Esophagus muscularis mucosa (tissue), 4 donors: Measurements from ENCODE around the gene IGSF8. TPM values are rescaled to one million over a fixed set of nuclear protein-coding genes. Genes with fewer than 3 reads are reported as not detected.
"Not testable (repeated sequence)": the region's sequence is repeated elsewhere in the genome, so short reads cannot be mapped to it uniquely, and the experiment has no call there.

Source experiments
- DNase-seq: peaks from one replicate; pipeline ENCODE4 v3.0.0-alpha.2; 2017; ENCODE audit errors: extremely low spot score
- H3K27ac ChIP-seq, 4 donors: fragments of 200-600 bp; sonication (generic); replicated peaks in 1 of 4; 1 replicate in 3 of 4; 2 replicates in 1 of 4; pipeline ENCODE4 v1.5.1; 2016 to 2019; ENCODE audit warnings: mild to moderate bottlenecking in 1 of 4
- H3K27me3 ChIP-seq, 4 donors: fragments of 200-600 bp; sonication (generic); one replicate each; pipeline versions ENCODE4 v1.5.1 to v1.6.0; 2016 to 2019
- H3K36me3 ChIP-seq, 4 donors: fragments of 200-600 bp; sonication (generic); one replicate each; pipeline ENCODE4 v1.5.1; 2016 to 2019
- H3K4me1 ChIP-seq, 4 donors: fragments of 200-600 bp; sonication (generic); one replicate each; pipeline ENCODE4 v1.5.1; 2016 to 2019
- H3K4me3 ChIP-seq, 4 donors: fragments of 200-600 bp; sonication (generic); 1 replicate in 2 of 4; 2 replicates in 2 of 4; pipeline ENCODE4 v1.5.1; 2016 to 2019; ENCODE audit warnings: mild to moderate bottlenecking in 4 of 4, moderate library complexity in 1 of 4
- H3K9me3 ChIP-seq, 4 donors: fragments of 200-600 bp; sonication (generic); 1 replicate in 3 of 4; 2 replicates in 1 of 4; pipeline ENCODE4 v1.5.1; 2016 to 2019
- CTCF ChIP-seq, 3 experiments: fragments of 200-600 bp in 2 of 3; fragments of 450-650 bp in 1 of 3; sonication (generic) in 2 of 3; IDR thresholded peaks; one replicate each; pipeline ENCODE4 v1.5.1; 2017 to 2019; ENCODE audit warnings: antibody characterized with exemption in 3 of 3, mild to moderate bottlenecking in 2 of 3, moderate library complexity in 1 of 3
- EP300 ChIP-seq: sonication (generic); formaldehyde crosslinking; IDR thresholded peaks from one replicate; pipeline ENCODE4 v1.6.1; 2017; ENCODE audit warnings: antibody characterized with exemption
- POLR2A ChIP-seq: fragments of 450-650 bp; IDR thresholded peaks from one replicate; pipeline ENCODE4 v1.6.1; 2017; ENCODE audit warnings: antibody characterized with exemption, moderate library complexity, mild to moderate bottlenecking, low read depth
- POLR2AphosphoS5 ChIP-seq, 2 donors: sonication (generic); formaldehyde crosslinking; IDR thresholded peaks; one replicate each; pipeline ENCODE4 v1.6.1; 2017; ENCODE audit warnings: antibody characterized with exemption in 2 of 2
- WGBS: methylation state at CpG from one replicate; pipeline ENCODE4 v1.1.5; 2018; 5-methylcytosine and 5-hydroxymethylcytosine counted together
- intact Hi-C: fragments of 100-400 bp; cut with DNase I; formaldehyde crosslinking; loops from one replicate; pipeline ENCODE4 v1.15.1; 2023
- total RNA-seq, 4 donors: library from RNA; depleted of rRNA; stranded (reverse); fragments of >200 nt; gene quantifications; one replicate each; pipeline versions ENCODE4 v1.1.0 to v1.2.1, GENCODE V29; 2016

The IGSF8 gene
- total RNA-seq, 4 donors from 2014 or later: 12.0 to 27.0 (median 21.9) TPM

GRCh38 chr1:160056648-160057169 is 41.7 kb downstream of the IGSF8 start:
- intact Hi-C loops: no loop called here

DNA sequence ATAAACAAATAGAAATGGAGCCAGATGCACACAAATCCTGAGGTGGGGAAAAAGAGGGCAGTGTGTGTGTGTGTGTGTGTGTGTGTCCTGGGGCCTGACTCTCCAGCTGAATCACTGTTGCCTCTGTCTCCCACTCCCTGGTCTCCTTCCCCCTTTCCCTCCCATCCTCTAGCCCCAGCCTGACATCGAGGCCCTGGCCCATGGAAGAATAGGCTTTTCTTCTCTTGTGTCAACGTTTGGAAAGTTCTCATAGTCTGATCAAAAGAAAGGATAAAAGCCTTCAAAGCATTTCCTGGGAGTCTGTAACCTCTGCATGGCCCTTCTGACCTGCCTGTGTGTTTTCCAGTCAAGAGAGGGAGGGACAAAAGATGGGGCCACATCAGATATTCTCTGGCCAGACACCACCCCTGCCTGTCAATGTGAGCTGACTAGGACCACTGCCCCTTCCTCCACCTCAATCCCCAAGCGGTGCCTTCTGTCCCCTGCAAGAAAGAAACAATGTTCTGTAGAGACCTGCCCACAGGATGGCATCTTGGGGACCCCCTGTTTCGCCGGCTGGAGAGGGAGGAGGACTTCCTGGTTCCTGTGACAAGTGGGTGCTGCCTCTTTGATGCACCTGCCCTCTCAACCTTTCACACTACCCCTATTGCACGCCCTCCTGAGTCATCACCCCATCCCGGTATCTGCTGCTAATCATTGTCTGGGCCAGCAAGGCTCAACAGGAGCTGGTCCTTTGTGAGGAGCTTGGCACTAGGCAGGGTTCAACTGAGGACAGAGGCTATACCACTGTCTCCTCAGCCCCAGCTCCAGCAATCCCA is 44.7 kb downstream of the IGSF8 start:
- no peak overlapping the region for H3K4me3 ChIP-seq
- H3K4me1 ChIP-seq: no peaks in the 10 kb centered on the region
- WGBS: 61% methylated on average over 3 of the region's 7 CpGs
- no peak for TF ChIP-seq EP300
- TF ChIP-seq CTCF (IDR thresholded peaks at IDR 0.05): no peak
- TF ChIP-seq POLR2A: no peak
- TF ChIP-seq POLR2AphosphoS5 (IDR thresholded peaks at IDR 0.05): no peak
- no peaks in the 10 kb centered on the region for H3K36me3 ChIP-seq
- intact Hi-C loops: no loop called here
- peaks cover 0 to 45% (median 0%) of the 10 kb centered on the region in 4 donors for H3K27me3 ChIP-seq
- no peak for DNase-seq
- H3K27ac ChIP-seq: no peak overlapping the region
- H3K9me3 ChIP-seq: no peaks in the 10 kb centered on the region

More at GRCh38 chr1:160056648-160057169, 41.7 kb downstream of the IGSF8 start:
- H3K27ac ChIP-seq: no peak overlapping the region
- H3K4me3 ChIP-seq: no peak overlapping the region
- no peaks in the 10 kb centered on the region for H3K9me3 ChIP-seq
- no peak for TF ChIP-seq CTCF (IDR thresholded peaks at IDR 0.05)
- TF ChIP-seq POLR2A: no peak
- TF ChIP-seq EP300: no peak
- TF ChIP-seq POLR2AphosphoS5 (IDR thresholded peaks at IDR 0.05): no peak
- DNase-seq: no peak
- WGBS: 61% methylated on average over 1 of the region's 1 CpG
- peaks cover 0 to 51% (median 0%) of the 10 kb centered on the region in 4 donors for H3K27me3 ChIP-seq
- H3K36me3 ChIP-seq: no peaks in the 10 kb centered on the region
- H3K4me1 ChIP-seq: no peaks in the 10 kb centered on the region

DNA sequence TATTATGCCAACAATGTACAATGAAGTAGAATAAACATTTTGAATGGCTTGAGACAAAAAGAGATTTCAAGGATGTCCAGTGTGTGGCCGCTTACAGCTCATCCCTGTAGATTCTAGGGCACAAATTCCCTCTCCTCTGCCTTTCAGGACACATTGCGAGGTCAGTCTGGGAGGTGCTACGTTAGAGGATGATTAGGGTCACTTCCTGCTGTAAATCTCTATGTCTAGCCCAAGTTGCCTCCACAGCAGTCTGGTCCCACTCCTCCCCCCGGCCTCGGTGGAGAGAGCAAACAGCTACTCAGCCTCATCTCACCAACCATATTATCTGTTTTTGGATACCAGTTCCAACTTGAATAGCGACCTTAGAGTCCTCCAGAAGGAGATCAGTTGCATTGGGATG is 45.5 kb downstream of the IGSF8 start:
- H3K9me3 ChIP-seq: no peaks in the 10 kb centered on the region
- TF ChIP-seq POLR2A (no peak), CTCF (IDR thresholded peaks at IDR 0.05) (no peak), EP300 (no peak), POLR2AphosphoS5 (IDR thresholded peaks at IDR 0.05) (no peak)
- intact Hi-C loops: no loop called here
- no peaks in the 10 kb centered on the region for H3K36me3 ChIP-seq
- H3K27me3 ChIP-seq: peaks cover 0 to 43% (median 0%) of the 10 kb centered on the region in 4 donors
- 70% methylated on average over 6 of the region's 6 CpGs for WGBS
- H3K27ac ChIP-seq: no peak overlapping the region
- no peak overlapping the region for H3K4me3 ChIP-seq
- no peaks in the 10 kb centered on the region for H3K4me1 ChIP-seq
- DNase-seq: no peak

- Histone ChIP-seq H3K4me1 (peaks cover 9 to 16% (median 14%) of the 10 kb centered on the region in 4 donors), H3K36me3 (no peaks in the 10 kb centered on the region), H3K4me3 (no peak overlapping the region), H3K27ac (no peak overlapping the region), H3K27me3 (peaks cover 0 to 26% (median 0%) of the 10 kb centered on the region in 4 donors), H3K9me3 (no peaks in the 10 kb centered on the region)
- intact Hi-C loops: no loop called here
- DNase-seq: no peak
- 70% methylated on average over 1 of the region's 1 CpG for WGBS
- no peak for TF ChIP-seq EP300
- TF ChIP-seq CTCF (IDR thresholded peaks at IDR 0.05): no peak
- no peak for TF ChIP-seq POLR2AphosphoS5 (IDR thresholded peaks at IDR 0.05)
- no peak for TF ChIP-seq POLR2A
Observed at GRCh38 chr1:160050619-160051018, 47.8 kb downstream of the IGSF8 start.

DNA sequence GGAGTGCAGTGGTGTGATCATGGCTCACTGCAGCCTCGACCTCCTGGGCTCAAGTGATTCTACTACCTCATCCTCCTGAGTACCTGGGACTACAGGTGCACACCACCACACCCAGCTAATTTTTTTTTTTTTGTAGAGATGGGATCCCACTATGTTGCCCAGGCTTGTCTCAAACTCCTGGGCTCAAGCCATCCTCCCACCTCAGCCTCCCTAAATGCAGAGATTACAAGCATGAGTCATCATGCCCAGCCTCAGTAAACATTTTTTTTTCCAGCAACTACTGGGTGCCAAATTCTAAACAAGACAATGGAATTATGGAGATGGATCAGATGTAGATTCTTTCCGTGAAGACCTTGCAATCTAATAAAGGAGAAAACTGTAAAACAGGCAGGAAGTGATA is 48.2 kb downstream of the IGSF8 start:
- DNase-seq, H3K27ac ChIP-seq, intact Hi-C loops, H3K4me3 ChIP-seq, H3K36me3 ChIP-seq, H3K9me3 ChIP-seq: not testable (repeated sequence)
- 67% methylated on average over 2 of the region's 2 CpGs for WGBS
- peaks cover 0 to 22% (median 0%) of the 10 kb centered on the region in 4 donors for H3K27me3 ChIP-seq
- H3K4me1 ChIP-seq: peaks cover 9 to 16% (median 14%) of the 10 kb centered on the region in 4 donors
